Glutamatergic neuron (in vitro differentiated cells): ENCODE results near the gene SCGB2B2. TPM values are rescaled to one million over a fixed set of nuclear protein-coding genes. Genes with fewer than 3 reads are reported as not detected.

Experiments
- DNase-seq: peaks from one replicate; pipeline ENCODE4 v3.0.0; 2022
- H3K27ac Mint-ChIP-seq: one replicate; pipeline ENCODE4 v1.8.0; 2020; ENCODE audit warnings: mild to moderate bottlenecking, mixed read lengths, inconsistent platforms; ENCODE audit not compliant: unreplicated experiment
- H3K27me3 Mint-ChIP-seq: one replicate; pipeline ENCODE4 v1.8.0; 2020; ENCODE audit warnings: mild to moderate bottlenecking, moderate library complexity, mixed read lengths, inconsistent platforms; ENCODE audit not compliant: unreplicated experiment
- H3K36me3 Mint-ChIP-seq: one replicate; pipeline ENCODE4 v1.8.0; 2020; ENCODE audit warnings: mild to moderate bottlenecking, mixed read lengths, inconsistent platforms; ENCODE audit not compliant: unreplicated experiment
- H3K4me1 Mint-ChIP-seq: one replicate; pipeline ENCODE4 v1.8.0; 2020; ENCODE audit warnings: mild to moderate bottlenecking, low read depth, mixed read lengths, inconsistent platforms; ENCODE audit not compliant: unreplicated experiment
- H3K4me3 Mint-ChIP-seq: one replicate; pipeline ENCODE4 v1.8.0; 2020; ENCODE audit warnings: mild to moderate bottlenecking, mixed read lengths, inconsistent platforms; ENCODE audit not compliant: unreplicated experiment
- H3K9me3 Mint-ChIP-seq: one replicate; pipeline ENCODE4 v1.8.0; 2020; ENCODE audit warnings: mild to moderate bottlenecking, moderate library complexity, mixed read lengths, inconsistent platforms; ENCODE audit not compliant: unreplicated experiment
- CTCF ChIP-seq: fragments of 200-600 bp; sonication (generic); IDR thresholded peaks from one replicate; pipeline ENCODE4 v1.5.0; 2021; ENCODE audit not compliant: partially characterized antibody, unreplicated experiment
- total RNA-seq: library from RNA; stranded (reverse); fragmentation: NEBNext Ultra II Directional; extraction: Animal tissue kit (Norgen Biotek cat#: 25700); gene quantifications from one replicate; pipeline ENCODE4 v1.2.1, GENCODE V29; 2021; ENCODE audit not compliant: unreplicated experiment

SCGB2B2 gene
- total RNA-seq, 1 donor from 2014 or later, result 1.2 TPM

- DNase-seq, result peak; percentile 38
- Mint-ChIP-seq H3K4me1 (no peaks in the 10 kb centered on the region), H3K9me3 (no peaks in the 10 kb centered on the region), H3K4me3 (no peak overlapping the region), H3K27ac (peak overlapping the region; percentile 52), H3K36me3 (no peaks in the 10 kb centered on the region), H3K27me3 (peaks cover 10% of the 10 kb centered on the region)
- TF ChIP-seq CTCF, result no peak
Observed at GRCh38 chr19:34662919-34663318, 14.0 kb downstream of the SCGB2B2 start.

DNA sequence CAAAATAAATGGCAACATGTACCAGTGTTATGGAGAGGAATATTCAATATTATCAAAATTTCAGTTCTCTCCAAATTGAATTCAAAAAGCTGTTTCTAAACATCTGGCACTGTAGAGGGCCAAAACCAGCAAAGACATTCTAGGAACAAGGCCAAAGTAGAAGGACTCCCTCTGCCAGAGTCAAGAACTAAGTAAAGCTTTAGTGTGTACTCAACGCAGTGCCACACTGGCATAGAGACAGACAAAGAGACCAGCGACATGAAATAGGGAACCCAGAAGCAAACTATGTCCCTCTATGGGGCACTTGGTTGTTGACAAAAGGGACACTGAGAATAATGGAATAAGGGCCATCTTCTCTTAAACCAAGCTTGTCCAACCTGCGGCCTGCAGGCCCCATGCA, 15.6 kb downstream of the SCGB2B2 start:
- no peak overlapping the region for H3K4me3 Mint-ChIP-seq
- DNase-seq, result no peak
- no peaks in the 10 kb centered on the region for H3K4me1 Mint-ChIP-seq
- TF ChIP-seq CTCF, result no peak
- H3K36me3 Mint-ChIP-seq, result no peaks in the 10 kb centered on the region
- no peaks in the 10 kb centered on the region for H3K9me3 Mint-ChIP-seq
- peaks cover 8% of the 10 kb centered on the region for H3K27me3 Mint-ChIP-seq
- no peak overlapping the region for H3K27ac Mint-ChIP-seq

- H3K9me3 Mint-ChIP-seq, result no peaks in the 10 kb centered on the region
Observed at GRCh38 chr19:34655651-34656050, 21.3 kb downstream of the SCGB2B2 start.

DNA sequence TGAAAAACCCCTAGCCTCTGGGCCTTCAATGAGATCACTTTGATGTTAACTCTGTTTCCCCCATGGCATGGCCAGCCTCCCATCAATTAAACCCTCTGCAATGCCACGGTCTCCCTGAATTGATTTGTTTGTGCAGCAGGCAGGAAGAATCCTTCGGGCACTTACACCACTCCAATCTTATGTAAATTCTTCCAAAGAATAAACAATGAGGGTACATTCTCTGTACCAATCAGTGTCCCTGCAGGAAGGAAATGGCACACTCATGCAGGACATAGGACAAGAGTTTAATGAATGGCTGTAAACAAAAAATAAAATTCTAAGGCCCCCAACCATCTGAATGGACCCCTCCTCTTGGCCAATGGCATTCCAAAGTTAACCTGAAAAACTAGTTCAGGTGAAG, 22.2 kb downstream of the SCGB2B2 start:
- Mint-ChIP-seq H3K9me3 (no peaks in the 10 kb centered on the region), H3K4me3 (no peak overlapping the region), H3K27me3 (no peaks in the 10 kb centered on the region), H3K36me3 (no peaks in the 10 kb centered on the region), H3K27ac (no peak overlapping the region), H3K4me1 (no peaks in the 10 kb centered on the region)
- DNase-seq, result no peak
- no peak for TF ChIP-seq CTCF

More at GRCh38 chr19:34655651-34656050, 21.3 kb downstream of the SCGB2B2 start:
- H3K4me1 Mint-ChIP-seq, result no peaks in the 10 kb centered on the region
- no peak for TF ChIP-seq CTCF
- no peaks in the 10 kb centered on the region for H3K27me3 Mint-ChIP-seq
- no peaks in the 10 kb centered on the region for H3K36me3 Mint-ChIP-seq
- no peak for DNase-seq
- H3K27ac Mint-ChIP-seq, result no peak overlapping the region
- H3K4me3 Mint-ChIP-seq, result no peak overlapping the region

- H3K4me3 Mint-ChIP-seq, result no peak overlapping the region
- H3K9me3 Mint-ChIP-seq, result no peaks in the 10 kb centered on the region
- no peak for DNase-seq
- peaks cover 1% of the 10 kb centered on the region for H3K27me3 Mint-ChIP-seq
- no peak for TF ChIP-seq CTCF
- H3K4me1 Mint-ChIP-seq, result no peaks in the 10 kb centered on the region
- no peaks in the 10 kb centered on the region for H3K36me3 Mint-ChIP-seq
- H3K27ac Mint-ChIP-seq, result no peak overlapping the region
Observed at GRCh38 chr19:34651747-34652146, 25.2 kb downstream of the SCGB2B2 start.
